GM12878 (cell line): Measurements from ENCODE around the gene ANGPTL4.
"Not testable (repeated sequence)": the region's sequence is repeated elsewhere in the genome, so short reads cannot be mapped to it uniquely, and the experiment has no call there.

Experiments
- EZH2 ChIP-seq: IDR thresholded peaks from 2 replicates; pipeline ENCODE4 v1.6.1; 2012; ENCODE audit warnings: low read depth, mild to moderate bottlenecking, control low read depth, inconsistent platforms, low read length, borderline replicate concordance; ENCODE audit not compliant: control insufficient read depth
- JUND ChIP-seq: IDR thresholded peaks from 2 replicates; pipeline ENCODE4 v1.6.1; 2012; ENCODE audit warnings: low read depth, mild to moderate bottlenecking, low read length, improper control_type of control experiment, moderate library complexity
- NFYA ChIP-seq: IDR thresholded peaks from 2 replicates; pipeline ENCODE4 v1.6.1; 2011; ENCODE audit warnings: low read depth, mild to moderate bottlenecking, low read length, improper control_type of control experiment, borderline replicate concordance
- POLR2AphosphoS5 ChIP-seq: IDR thresholded peaks from 2 replicates; pipeline ENCODE4 v1.6.1; 2011; ENCODE audit warnings: mild to moderate bottlenecking, low read length, inconsistent platforms
- SIN3A ChIP-seq: IDR thresholded peaks from 2 replicates; pipeline ENCODE4 v1.6.1; 2012; ENCODE audit warnings: low read depth, low read length, improper control_type of control experiment
- SUZ12 ChIP-seq: fragments of 200-600 bp; sonication (generic); IDR thresholded peaks from one replicate; pipeline ENCODE4 v1.6.1; 2018; ENCODE audit warnings: antibody characterized with exemption, mild to moderate bottlenecking; ENCODE audit not compliant: unreplicated experiment
- YY1 ChIP-seq: IDR thresholded peaks from 2 replicates; pipeline ENCODE4 v1.6.1; 2011; ENCODE audit warnings: low read depth, mild to moderate bottlenecking, low read length
- ZNF274 ChIP-seq: IDR thresholded peaks from one replicate; pipeline ENCODE4 v1.8.0; 2011; ENCODE audit not compliant: insufficient read length, insufficient read depth

GRCh38 chr19:8318835-8319234, 45.1 kb upstream of the ANGPTL4 start:
- not testable (repeated sequence) for TF ChIP-seq ZNF274, SIN3A, YY1, SUZ12, POLR2AphosphoS5, JUND, NFYA, EZH2
